Inferior parietal cortex (tissue), 1 donor: ENCODE data around the gene SPPL3.
"Not testable (repeated sequence)": the region's sequence is repeated elsewhere in the genome, so short reads cannot be mapped to it uniquely, and the experiment has no call there.

Experiments
- DNase-seq: peaks from one replicate; pipeline ENCODE4 v3.0.0-alpha.2; 2016; ENCODE audit errors: extremely low spot score

Gene SPPL3

GRCh38 chr12:120904197-120904773 is at the start of gene SPPL3:
Gene SPPL3 (minus strand): TSS chr12:120904358. CDS start chr12:120903867, 491 bp downstream.
- peak; percentile 85 for DNase-seq

- no peak for DNase-seq
These were observed 46.6 kb upstream of the SPPL3 start for GRCh38 chr12:120950807-120951206.

- DNase-seq: not testable (repeated sequence)
These were observed 46.2 kb upstream of the SPPL3 start for GRCh38 chr12:120950260-120950799.

GRCh38 chr12:120945516-120945915 is 41.4 kb upstream of the SPPL3 start:
- not testable (repeated sequence) for DNase-seq

- DNase-seq: peak; percentile 24
These were observed 40.6 kb upstream of the SPPL3 start for GRCh38 chr12:120944645-120945217.

- DNase-seq: no peak
These were observed 39.3 kb upstream of the SPPL3 start for GRCh38 chr12:120943482-120943881.

- no peak for DNase-seq
These were observed 37.8 kb upstream of the SPPL3 start for GRCh38 chr12:120941846-120942405.

GRCh38 chr12:120941412-120941811 is 37.3 kb upstream of the SPPL3 start:
- no peak for DNase-seq

GRCh38 chr12:120940799-120941198 is 36.6 kb upstream of the SPPL3 start:
- no peak for DNase-seq

GRCh38 chr12:120940006-120940405 is 35.8 kb upstream of the SPPL3 start:
- DNase-seq: no peak

GRCh38 chr12:120939523-120939922 is 35.4 kb upstream of the SPPL3 start:
- DNase-seq: peak; percentile 7

GRCh38 chr12:120938496-120938895 is 34.3 kb upstream of the SPPL3 start:
- no peak for DNase-seq

GRCh38 chr12:120936197-120936596 is 32.0 kb upstream of the SPPL3 start:
- DNase-seq: no peak

- no peak for DNase-seq
These were observed 29.6 kb upstream of the SPPL3 start for GRCh38 chr12:120933786-120934185.

- no peak for DNase-seq
These were observed 28.9 kb upstream of the SPPL3 start for GRCh38 chr12:120932956-120933526.

- no peak for DNase-seq
These were observed 27.9 kb upstream of the SPPL3 start for GRCh38 chr12:120932058-120932457.

GRCh38 chr12:120930032-120930431 is 25.9 kb upstream of the SPPL3 start:
- no peak for DNase-seq

- DNase-seq: no peak
These were observed 24.9 kb upstream of the SPPL3 start for GRCh38 chr12:120928864-120929652.

- no peak for DNase-seq
These were observed 21.8 kb upstream of the SPPL3 start for GRCh38 chr12:120925740-120926563.

GRCh38 chr12:120922279-120922678 is 18.1 kb upstream of the SPPL3 start:
- DNase-seq: no peak

GRCh38 chr12:120921637-120922036 is 17.5 kb upstream of the SPPL3 start:
- no peak for DNase-seq
